ENCODE data around the gene SSR4.

Gene SSR4

GRCh38 chrX:153750127-153750774 is 44.2 kb upstream of the SSR4 start:
- no peak for TF ChIP-seq CTCF (conservative IDR thresholded peaks at IDR 0.05; ENCODE audit: low read depth, low read length)
- Histone ChIP-seq H3K4me3 (IDR thresholded peaks at IDR 0.05; ENCODE audit: insufficient read depth, low read depth, low read length) (no peak overlapping the region), H3K4me1 (ENCODE audit: low read depth, poor library complexity, severe bottlenecking) (no peaks in the 10 kb centered on the region), H3K79me2 (ENCODE audit: insufficient read depth, low read depth) (no peaks in the 10 kb centered on the region), H2AFZ (ENCODE audit: low read depth) (no peak overlapping the region), H3K27ac (no peak overlapping the region), H4K20me1 (ENCODE audit: insufficient read depth) (no peaks in the 10 kb centered on the region), H3K4me2 (no peak overlapping the region), H3K27me3 (ENCODE audit: insufficient read depth, low read depth) (no peaks in the 10 kb centered on the region), H3K9ac (no peak overlapping the region), H3K36me3 (ENCODE audit: insufficient read depth) (no peaks in the 10 kb centered on the region)

- no peaks in the 10 kb centered on the region for H3K79me2 ChIP-seq (ENCODE audit: insufficient read depth, low read depth)
- no peak overlapping the region for H3K27ac ChIP-seq
- H3K4me3 ChIP-seq (IDR thresholded peaks at IDR 0.05; ENCODE audit: insufficient read depth, low read depth, low read length): no peak overlapping the region
- H3K4me1 ChIP-seq (ENCODE audit: low read depth, poor library complexity, severe bottlenecking): no peaks in the 10 kb centered on the region
- no peaks in the 10 kb centered on the region for H3K27me3 ChIP-seq (ENCODE audit: insufficient read depth, low read depth)
- no peaks in the 10 kb centered on the region for H3K36me3 ChIP-seq (ENCODE audit: insufficient read depth)
- no peak overlapping the region for H3K4me2 ChIP-seq
- no peaks in the 10 kb centered on the region for H4K20me1 ChIP-seq (ENCODE audit: insufficient read depth)
- H3K9ac ChIP-seq: no peak overlapping the region
- no peak overlapping the region for H2AFZ ChIP-seq (ENCODE audit: low read depth)
- no peak for TF ChIP-seq CTCF (conservative IDR thresholded peaks at IDR 0.05; ENCODE audit: low read depth, low read length)
Measured at GRCh38 chrX:153755136-153755535, 39.3 kb upstream of the SSR4 start.

- H4K20me1 ChIP-seq (ENCODE audit: insufficient read depth): no peaks in the 10 kb centered on the region
Measured at GRCh38 chrX:153761863-153762262, 32.6 kb upstream of the SSR4 start.

GRCh38 chrX:153762626-153763173 is 31.8 kb upstream of the SSR4 start:
- H4K20me1 ChIP-seq (ENCODE audit: insufficient read depth): no peaks in the 10 kb centered on the region
- no peak overlapping the region for H3K4me3 ChIP-seq (IDR thresholded peaks at IDR 0.05; ENCODE audit: insufficient read depth, low read depth, low read length)
- no peaks in the 10 kb centered on the region for H3K36me3 ChIP-seq (ENCODE audit: insufficient read depth)
- no peak for TF ChIP-seq CTCF (conservative IDR thresholded peaks at IDR 0.05; ENCODE audit: low read depth, low read length)
- no peaks in the 10 kb centered on the region for H3K27me3 ChIP-seq (ENCODE audit: insufficient read depth, low read depth)
- no peak overlapping the region for H3K27ac ChIP-seq
- no peak overlapping the region for H2AFZ ChIP-seq (ENCODE audit: low read depth)
- H3K4me1 ChIP-seq (ENCODE audit: low read depth, poor library complexity, severe bottlenecking): no peaks in the 10 kb centered on the region
- no peak overlapping the region for H3K9ac ChIP-seq
- no peaks in the 10 kb centered on the region for H3K79me2 ChIP-seq (ENCODE audit: insufficient read depth, low read depth)
- H3K4me2 ChIP-seq: no peak overlapping the region

More at GRCh38 chrX:153761863-153762262, 32.6 kb upstream of the SSR4 start:
- Histone ChIP-seq H3K79me2 (ENCODE audit: insufficient read depth, low read depth) (no peaks in the 10 kb centered on the region), H3K36me3 (ENCODE audit: insufficient read depth) (no peaks in the 10 kb centered on the region), H3K4me2 (no peak overlapping the region), H3K9ac (no peak overlapping the region), H2AFZ (ENCODE audit: low read depth) (no peak overlapping the region), H3K27ac (no peak overlapping the region), H3K27me3 (ENCODE audit: insufficient read depth, low read depth) (no peaks in the 10 kb centered on the region), H3K4me1 (ENCODE audit: low read depth, poor library complexity, severe bottlenecking) (no peaks in the 10 kb centered on the region), H3K4me3 (IDR thresholded peaks at IDR 0.05; ENCODE audit: insufficient read depth, low read depth, low read length) (no peak overlapping the region)
- TF ChIP-seq CTCF (conservative IDR thresholded peaks at IDR 0.05; ENCODE audit: low read depth, low read length): no peak
